Neuronal stem cell (in vitro differentiated cells): ENCODE measurements around the gene BICRA.

Experiments
- DNase-seq: peaks from one replicate; pipeline ENCODE4 v3.0.0-alpha.2; 2013; ENCODE audit warnings: low spot score
- H2AFZ ChIP-seq: one replicate; pipeline ENCODE4 v1.6.1; 2013; ENCODE audit warnings: mild to moderate bottlenecking, low read length, inconsistent platforms
- H2AK5ac ChIP-seq: 2 replicates; pipeline ENCODE4 v1.6.1; 2013; ENCODE audit warnings: low read depth, mild to moderate bottlenecking, inconsistent platforms, low read length, moderate library complexity, mixed read lengths
- H2BK120ac ChIP-seq: 2 replicates; pipeline ENCODE4 v1.6.1; 2013; ENCODE audit warnings: low read depth, mild to moderate bottlenecking, inconsistent platforms, low read length, moderate library complexity, mixed read lengths
- H2BK12ac ChIP-seq: one replicate; pipeline ENCODE4 v1.6.1; 2013; ENCODE audit warnings: low read length, inconsistent platforms
- H2BK15ac ChIP-seq: 2 replicates; pipeline ENCODE4 v1.6.1; 2013; ENCODE audit warnings: mild to moderate bottlenecking, low read length, inconsistent platforms, mixed read lengths
- H2BK5ac ChIP-seq: one replicate; pipeline ENCODE4 v1.6.1; 2013; ENCODE audit warnings: inconsistent platforms, mild to moderate bottlenecking, low read length, moderate library complexity
- H3K14ac ChIP-seq: one replicate; pipeline ENCODE4 v1.6.1; 2013; ENCODE audit warnings: low read length, inconsistent platforms
- H3K18ac ChIP-seq: 2 replicates; pipeline ENCODE4 v1.6.1; 2013; ENCODE audit warnings: low read length, inconsistent platforms
- H3K23ac ChIP-seq: 2 replicates; pipeline ENCODE4 v1.6.1; 2013; ENCODE audit warnings: low read depth, mild to moderate bottlenecking, mixed read lengths, low read length, inconsistent platforms; ENCODE audit not compliant: poor library complexity
- H3K27ac ChIP-seq: replicated peaks from 3 replicates; pipeline ENCODE4 v1.5.1; 2013; ENCODE audit warnings: low read length, inconsistent platforms
- H3K27me3 ChIP-seq, 3 experiments: 2 replicates each; pipeline ENCODE4 v1.6.1; 2013; ENCODE audit warnings: low read length in 3 of 3, mild to moderate bottlenecking in 2 of 3, inconsistent platforms in 1 of 3, low read depth in 1 of 3, mixed read lengths in 1 of 3, moderate library complexity in 1 of 3; ENCODE audit not compliant: control insufficient read depth in 3 of 3, insufficient read depth in 3 of 3
- H3K36me3 ChIP-seq, 2 donors: replicated peaks in 1 of 2; 2 replicates each; pipeline ENCODE4 v1.6.1; 2013; ENCODE audit warnings: low read length in 2 of 2; ENCODE audit not compliant: control insufficient read depth in 2 of 2, insufficient read depth in 2 of 2
- H3K4ac ChIP-seq: 2 replicates; pipeline ENCODE4 v1.6.1; 2013; ENCODE audit warnings: inconsistent platforms, mild to moderate bottlenecking, low read length, moderate library complexity
- H3K4me1 ChIP-seq, 2 donors: 1 replicate in 1 of 2; 2 replicates in 1 of 2; pipeline ENCODE4 v1.6.1; 2013; ENCODE audit warnings: low read length in 2 of 2, low read depth in 1 of 2; ENCODE audit not compliant: control insufficient read depth in 2 of 2, insufficient read depth in 1 of 2
- H3K4me2 ChIP-seq: one replicate; pipeline ENCODE4 v1.6.1; 2013; ENCODE audit warnings: mild to moderate bottlenecking, low read length, inconsistent platforms; ENCODE audit not compliant: insufficient read depth, poor library complexity, severe bottlenecking
- H3K4me3 ChIP-seq, 2 donors: 2 replicates each; pipeline ENCODE4 v1.5.1; 2013; ENCODE audit warnings: low read length in 2 of 2, mild to moderate bottlenecking in 2 of 2, inconsistent platforms in 1 of 2, moderate library complexity in 1 of 2
- H3K79me1 ChIP-seq: one replicate; pipeline ENCODE4 v1.6.1; 2013; ENCODE audit warnings: low read depth, mild to moderate bottlenecking, inconsistent platforms, low read length, moderate library complexity
- H3K9ac ChIP-seq: one replicate; pipeline ENCODE4 v1.6.1; 2013; ENCODE audit warnings: mild to moderate bottlenecking, low read depth, low read length, inconsistent platforms; ENCODE audit not compliant: poor library complexity
- H3K9me3 ChIP-seq, 2 donors: replicated peaks in 1 of 2; 2 replicates each; pipeline versions ENCODE3 to v1.6.1; 2013; ENCODE audit warnings: low read length in 2 of 2, mild to moderate bottlenecking in 2 of 2, inconsistent platforms in 1 of 2, low read depth in 1 of 2, mixed read lengths in 1 of 2, moderate library complexity in 1 of 2; ENCODE audit not compliant: control insufficient read depth in 2 of 2, insufficient read depth in 1 of 2
- H4K8ac ChIP-seq: one replicate; pipeline ENCODE4 v1.6.1; 2013; ENCODE audit warnings: low read depth, mild to moderate bottlenecking, inconsistent platforms, low read length, moderate library complexity
- H4K91ac ChIP-seq: one replicate; pipeline ENCODE4 v1.6.1; 2013; ENCODE audit warnings: low read length, low read depth, mild to moderate bottlenecking, inconsistent platforms; ENCODE audit not compliant: poor library complexity
- WGBS, 2 donors: extraction: QIAGEN DNeasy Blood & Tissue Kit; methylation state at CpG; one replicate each; pipeline ENCODE4 v1.1.7; 2013; ENCODE audit warnings: missing lambda C conversion rate in 2 of 2, mixed read lengths in 1 of 2; ENCODE audit not compliant: insufficient read length in 2 of 2, insufficient replicate concordance in 1 of 2; ENCODE audit errors: extremely low coverage in 2 of 2; 5-methylcytosine and 5-hydroxymethylcytosine counted together

BICRA gene

GRCh38 chr19:47675859-47676258 is 66.9 kb downstream of the BICRA start:
- H2AK5ac ChIP-seq: no peak overlapping the region
- WGBS, 2 donors: no CpG with 5 or more reads among the region's 8 CpGs
- H3K9me3 ChIP-seq: no peaks in the 10 kb centered on the region
- no peak overlapping the region for H2AFZ ChIP-seq
- no peak overlapping the region for H3K18ac ChIP-seq
- H4K8ac ChIP-seq: peak overlapping the region; percentile 43
- no peak overlapping the region for H3K4me3 ChIP-seq
- no peak overlapping the region for H3K4me2 ChIP-seq
- no peak overlapping the region for H2BK5ac ChIP-seq
- no peak overlapping the region for H4K91ac ChIP-seq
- no peak overlapping the region for H3K4ac ChIP-seq
- H3K14ac ChIP-seq: no peak overlapping the region
- H3K23ac ChIP-seq: no peak overlapping the region
- no peak overlapping the region for H3K27ac ChIP-seq
- H2BK120ac ChIP-seq: no peak overlapping the region
- H3K27me3 ChIP-seq: no peaks in the 10 kb centered on the region
- peaks cover 40 to 57% of the 10 kb centered on the region in 2 donors for H3K36me3 ChIP-seq
- no peak overlapping the region for H2BK12ac ChIP-seq
- DNase-seq: no peak
- H2BK15ac ChIP-seq: no peak overlapping the region
- no peaks in the 10 kb centered on the region for H3K4me1 ChIP-seq
- H3K79me1 ChIP-seq: peaks cover 8% of the 10 kb centered on the region
- no peak overlapping the region for H3K9ac ChIP-seq

DNA sequence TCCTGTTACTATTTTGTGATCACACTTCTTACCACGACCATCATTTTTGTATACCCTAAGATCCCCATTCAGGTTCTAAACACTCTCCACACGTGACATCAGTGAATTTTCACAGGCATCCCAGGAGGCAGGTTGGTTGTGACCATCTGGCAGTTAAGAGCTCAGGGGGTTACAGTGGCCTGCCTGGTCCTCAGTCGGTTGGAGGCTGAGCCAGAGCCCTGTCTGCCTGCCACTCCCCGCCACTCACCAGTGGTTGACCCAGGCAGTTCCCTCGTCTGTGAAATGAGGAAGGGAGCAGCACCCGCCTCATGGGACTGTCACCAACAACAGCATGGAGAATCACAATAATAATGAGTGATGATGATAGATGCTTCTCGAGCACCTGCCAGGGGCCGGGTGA is 67.9 kb downstream of the BICRA start:
- Histone ChIP-seq H2BK120ac (no peak overlapping the region), H2AK5ac (no peak overlapping the region), H3K18ac (no peak overlapping the region), H2AFZ (no peak overlapping the region), H3K27ac (no peak overlapping the region), H3K9me3 (no peaks in the 10 kb centered on the region), H3K9ac (no peak overlapping the region), H4K91ac (no peak overlapping the region), H3K79me1 (peaks cover 10% of the 10 kb centered on the region), H3K14ac (no peak overlapping the region), H2BK12ac (no peak overlapping the region), H3K23ac (no peak overlapping the region), H2BK15ac (no peak overlapping the region), H3K36me3 (peaks cover 47 to 64% of the 10 kb centered on the region in 2 donors), H4K8ac (no peak overlapping the region), H3K4me3 (no peak overlapping the region), H3K4me1 (no peaks in the 10 kb centered on the region), H3K4me2 (no peak overlapping the region), H2BK5ac (no peak overlapping the region), H3K4ac (no peak overlapping the region), H3K27me3 (no peaks in the 10 kb centered on the region)
- no peak for DNase-seq
- no CpG with 5 or more reads among the region's 8 CpGs for WGBS, 2 donors

DNA sequence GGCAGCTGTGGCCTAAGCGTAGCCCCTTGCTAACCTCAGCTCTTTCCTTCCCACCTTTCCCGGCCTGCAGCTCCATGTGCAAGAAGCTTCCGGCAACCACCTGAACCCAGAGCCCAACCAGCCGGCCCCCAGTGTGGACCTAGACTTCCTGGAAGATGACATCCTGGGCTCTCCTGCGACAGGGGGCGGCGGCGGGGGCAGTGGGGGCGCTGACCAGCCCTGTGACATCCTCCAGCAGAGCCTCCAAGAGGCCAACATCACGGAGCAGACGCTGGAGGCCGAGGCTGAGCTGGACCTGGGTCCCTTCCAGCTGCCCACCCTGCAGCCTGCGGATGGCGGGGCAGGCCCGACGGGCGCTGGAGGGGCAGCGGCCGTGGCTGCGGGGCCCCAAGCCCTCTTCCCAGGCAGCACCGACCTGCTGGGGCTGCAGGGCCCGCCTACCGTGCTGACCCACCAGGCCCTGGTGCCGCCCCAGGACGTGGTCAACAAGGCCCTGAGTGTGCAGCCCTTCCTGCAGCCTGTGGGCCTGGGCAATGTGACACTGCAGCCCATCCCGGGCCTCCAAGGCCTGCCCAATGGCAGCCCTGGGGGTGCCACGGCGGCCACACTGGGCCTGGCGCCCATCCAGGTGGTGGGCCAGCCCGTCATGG is 70.4 kb downstream of the BICRA start:
- Histone ChIP-seq H2AK5ac (no peak overlapping the region), H3K36me3 (peaks cover 36 to 62% of the 10 kb centered on the region in 2 donors), H3K79me1 (peaks cover 8% of the 10 kb centered on the region), H2BK120ac (no peak overlapping the region), H3K27ac (no peak overlapping the region), H3K4me2 (no peak overlapping the region), H2AFZ (no peak overlapping the region), H3K9me3 (no peaks in the 10 kb centered on the region), H4K91ac (no peak overlapping the region), H3K4me3 (no peak overlapping the region), H2BK15ac (no peak overlapping the region), H3K27me3 (no peaks in the 10 kb centered on the region), H3K9ac (no peak overlapping the region), H3K14ac (no peak overlapping the region), H2BK5ac (no peak overlapping the region), H3K23ac (no peak overlapping the region), H3K18ac (no peak overlapping the region), H3K4me1 (no peaks in the 10 kb centered on the region), H3K4ac (no peak overlapping the region), H2BK12ac (no peak overlapping the region), H4K8ac (no peak overlapping the region)
- no CpG with 5 or more reads among the region's 30 CpGs for WGBS, 2 donors
- DNase-seq: no peak

GRCh38 chr19:47679922-47680857 is 71.3 kb downstream of the BICRA start:
- Histone ChIP-seq H3K4me2 (no peak overlapping the region), H2AFZ (no peak overlapping the region), H3K4me1 (no peaks in the 10 kb centered on the region), H2BK15ac (no peak overlapping the region), H4K91ac (no peak overlapping the region), H3K36me3 (peaks cover 32 to 60% of the 10 kb centered on the region in 2 donors), H3K9ac (peak overlapping the region; percentile 21), H2BK5ac (no peak overlapping the region), H2BK12ac (no peak overlapping the region), H2AK5ac (no peak overlapping the region), H3K14ac (peak overlapping the region; percentile 38), H3K27me3 (no peaks in the 10 kb centered on the region), H3K23ac (no peak overlapping the region), H3K79me1 (peaks cover 8% of the 10 kb centered on the region), H2BK120ac (no peak overlapping the region), H3K18ac (no peak overlapping the region), H3K9me3 (no peaks in the 10 kb centered on the region), H4K8ac (no peak overlapping the region), H3K4ac (no peak overlapping the region), H3K27ac (no peak overlapping the region), H3K4me3 (no peak overlapping the region)
- WGBS, 2 donors: no CpG with 5 or more reads among the region's 90 CpGs
- DNase-seq: no peak
